Liver (tissue), 3 donors: ENCODE results near the gene SLC22A15.

Experiments used
- ATF3 ChIP-seq: IDR thresholded peaks from 2 replicates; pipeline ENCODE4 v1.6.1; 2016; ENCODE audit warnings: antibody characterized with exemption
- HNF4A ChIP-seq, 2 donors: conservative IDR thresholded peaks; 2 replicates each; pipeline ENCODE4 v1.6.1; 2016; ENCODE audit warnings: antibody characterized with exemption in 2 of 2, mild to moderate bottlenecking in 2 of 2
- JUND ChIP-seq, 2 donors: IDR thresholded peaks; 2 replicates each; pipeline ENCODE4 v1.6.1; 2016; ENCODE audit warnings: antibody characterized with exemption in 2 of 2
- MAX ChIP-seq: IDR thresholded peaks from 2 replicates; pipeline ENCODE4 v1.6.1; 2016; ENCODE audit warnings: antibody characterized with exemption
- RAD21 ChIP-seq, 2 donors: IDR thresholded peaks; 2 replicates each; pipeline ENCODE4 v1.6.1; 2016; ENCODE audit warnings: antibody characterized with exemption in 2 of 2, mild to moderate bottlenecking in 2 of 2
- RXRA ChIP-seq, 2 donors: IDR thresholded peaks; 2 replicates each; pipeline ENCODE4 v1.6.1; 2017 to 2018; ENCODE audit warnings: antibody characterized with exemption in 2 of 2, mild to moderate bottlenecking in 1 of 2
- SP1 ChIP-seq: IDR thresholded peaks from 2 replicates; pipeline ENCODE4 v1.6.1; 2018; ENCODE audit warnings: antibody characterized with exemption, mild to moderate bottlenecking
- TAF1 ChIP-seq: conservative IDR thresholded peaks from 2 replicates; pipeline ENCODE4 v1.6.1; 2016; ENCODE audit warnings: antibody characterized with exemption, mild to moderate bottlenecking
- YY1 ChIP-seq: IDR thresholded peaks from 2 replicates; pipeline ENCODE4 v1.6.1; 2016; ENCODE audit warnings: antibody characterized with exemption, mild to moderate bottlenecking
- TF ChIP-seq, protein P1 (sequence below): fragments of 150-350 bp; IDR thresholded peaks from 2 replicates; pipeline ENCODE4 v1.5.1; 2017; ENCODE audit warnings: improper control_type of control experiment, low read depth, low read length; ENCODE audit not compliant: missing input control
- TF ChIP-seq, protein P2 (sequence below): IDR thresholded peaks from 2 replicates; pipeline ENCODE4 v1.6.1; 2016; ENCODE audit warnings: antibody characterized with exemption, mild to moderate bottlenecking
- donor health status: healthy.
- donor health status: healthy.

DNA sequence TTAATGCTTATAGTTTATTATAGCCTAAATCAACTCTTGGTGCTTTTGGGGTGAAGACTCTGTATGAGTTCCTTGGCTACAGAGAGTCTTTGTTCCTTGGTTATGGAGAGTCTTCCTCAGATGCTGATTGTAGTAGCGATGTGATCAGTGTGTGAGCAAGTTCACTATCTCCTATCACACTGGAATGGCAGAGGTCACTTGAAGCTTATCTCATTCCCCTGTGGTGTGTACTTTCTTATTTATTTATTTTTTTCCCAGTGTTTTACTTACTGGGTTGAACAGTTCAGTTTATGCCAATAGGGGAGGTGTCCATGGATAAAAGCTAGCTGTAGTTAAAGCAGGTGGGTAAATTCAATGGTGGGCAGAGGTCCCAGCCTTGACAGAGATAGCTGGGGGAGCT, 114.8 kb downstream of the SLC22A15 start:
- no peak for TF ChIP-seq HNF4A (conservative IDR thresholded peaks at IDR 0.05)
- TF ChIP-seq, protein P1, sequence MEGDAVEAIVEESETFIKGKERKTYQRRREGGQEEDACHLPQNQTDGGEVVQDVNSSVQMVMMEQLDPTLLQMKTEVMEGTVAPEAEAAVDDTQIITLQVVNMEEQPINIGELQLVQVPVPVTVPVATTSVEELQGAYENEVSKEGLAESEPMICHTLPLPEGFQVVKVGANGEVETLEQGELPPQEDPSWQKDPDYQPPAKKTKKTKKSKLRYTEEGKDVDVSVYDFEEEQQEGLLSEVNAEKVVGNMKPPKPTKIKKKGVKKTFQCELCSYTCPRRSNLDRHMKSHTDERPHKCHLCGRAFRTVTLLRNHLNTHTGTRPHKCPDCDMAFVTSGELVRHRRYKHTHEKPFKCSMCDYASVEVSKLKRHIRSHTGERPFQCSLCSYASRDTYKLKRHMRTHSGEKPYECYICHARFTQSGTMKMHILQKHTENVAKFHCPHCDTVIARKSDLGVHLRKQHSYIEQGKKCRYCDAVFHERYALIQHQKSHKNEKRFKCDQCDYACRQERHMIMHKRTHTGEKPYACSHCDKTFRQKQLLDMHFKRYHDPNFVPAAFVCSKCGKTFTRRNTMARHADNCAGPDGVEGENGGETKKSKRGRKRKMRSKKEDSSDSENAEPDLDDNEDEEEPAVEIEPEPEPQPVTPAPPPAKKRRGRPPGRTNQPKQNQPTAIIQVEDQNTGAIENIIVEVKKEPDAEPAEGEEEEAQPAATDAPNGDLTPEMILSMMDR, result no peak
- TF ChIP-seq YY1, result no peak
- no peak for TF ChIP-seq RAD21 (IDR thresholded peaks at IDR 0.05)
- TF ChIP-seq, protein P2, sequence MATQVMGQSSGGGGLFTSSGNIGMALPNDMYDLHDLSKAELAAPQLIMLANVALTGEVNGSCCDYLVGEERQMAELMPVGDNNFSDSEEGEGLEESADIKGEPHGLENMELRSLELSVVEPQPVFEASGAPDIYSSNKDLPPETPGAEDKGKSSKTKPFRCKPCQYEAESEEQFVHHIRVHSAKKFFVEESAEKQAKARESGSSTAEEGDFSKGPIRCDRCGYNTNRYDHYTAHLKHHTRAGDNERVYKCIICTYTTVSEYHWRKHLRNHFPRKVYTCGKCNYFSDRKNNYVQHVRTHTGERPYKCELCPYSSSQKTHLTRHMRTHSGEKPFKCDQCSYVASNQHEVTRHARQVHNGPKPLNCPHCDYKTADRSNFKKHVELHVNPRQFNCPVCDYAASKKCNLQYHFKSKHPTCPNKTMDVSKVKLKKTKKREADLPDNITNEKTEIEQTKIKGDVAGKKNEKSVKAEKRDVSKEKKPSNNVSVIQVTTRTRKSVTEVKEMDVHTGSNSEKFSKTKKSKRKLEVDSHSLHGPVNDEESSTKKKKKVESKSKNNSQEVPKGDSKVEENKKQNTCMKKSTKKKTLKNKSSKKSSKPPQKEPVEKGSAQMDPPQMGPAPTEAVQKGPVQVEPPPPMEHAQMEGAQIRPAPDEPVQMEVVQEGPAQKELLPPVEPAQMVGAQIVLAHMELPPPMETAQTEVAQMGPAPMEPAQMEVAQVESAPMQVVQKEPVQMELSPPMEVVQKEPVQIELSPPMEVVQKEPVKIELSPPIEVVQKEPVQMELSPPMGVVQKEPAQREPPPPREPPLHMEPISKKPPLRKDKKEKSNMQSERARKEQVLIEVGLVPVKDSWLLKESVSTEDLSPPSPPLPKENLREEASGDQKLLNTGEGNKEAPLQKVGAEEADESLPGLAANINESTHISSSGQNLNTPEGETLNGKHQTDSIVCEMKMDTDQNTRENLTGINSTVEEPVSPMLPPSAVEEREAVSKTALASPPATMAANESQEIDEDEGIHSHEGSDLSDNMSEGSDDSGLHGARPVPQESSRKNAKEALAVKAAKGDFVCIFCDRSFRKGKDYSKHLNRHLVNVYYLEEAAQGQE, result no peak
- TF ChIP-seq SP1, result no peak
- TF ChIP-seq MAX, result no peak
- no peak for TF ChIP-seq ATF3
- TF ChIP-seq RXRA (IDR thresholded peaks at IDR 0.05), result no peak
- TF ChIP-seq JUND (IDR thresholded peaks at IDR 0.05), result no peak
- TF ChIP-seq TAF1, result no peak
